C4-2B (cell line): Measurements from ENCODE around the gene PDCL2.
"Not testable (repeated sequence)": the region's sequence is repeated elsewhere in the genome, so short reads cannot be mapped to it uniquely, and the experiment has no call there.

Experiments used
- H3K27ac ChIP-seq: fragments of 450-650 bp; 2 replicates; pipeline ENCODE4 v1.5.1; 2017
- ZFX ChIP-seq: fragments of 450-650 bp; IDR thresholded peaks from 2 replicates; pipeline ENCODE4 v1.6.1; 2017
- TF ChIP-seq, protein P1 (sequence below): fragments of 450-650 bp; conservative IDR thresholded peaks from 2 replicates; pipeline ENCODE4 v1.5.1; 2017; ENCODE audit warnings: mild to moderate bottlenecking

The PDCL2 gene

DNA sequence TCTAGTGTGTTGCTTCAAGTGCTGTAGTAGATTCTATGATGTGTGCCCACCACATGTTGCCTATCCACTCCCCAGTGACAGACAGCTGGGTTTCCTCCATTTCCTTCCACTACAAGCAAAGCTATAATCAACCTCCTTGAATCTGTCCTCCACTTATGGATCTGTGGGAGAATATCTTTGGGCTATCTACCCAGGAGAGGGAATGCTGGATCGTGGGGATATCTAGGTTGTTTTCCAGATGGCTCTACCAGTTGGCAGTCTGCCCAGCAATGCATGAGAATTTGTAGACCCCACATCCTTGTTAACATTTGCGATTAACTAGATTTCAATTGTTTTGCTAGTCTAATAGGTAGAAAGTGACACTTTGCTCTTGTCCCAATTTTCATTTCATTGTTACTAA is 33.8 kb upstream of the PDCL2 start:
- TF ChIP-seq, protein P1, sequence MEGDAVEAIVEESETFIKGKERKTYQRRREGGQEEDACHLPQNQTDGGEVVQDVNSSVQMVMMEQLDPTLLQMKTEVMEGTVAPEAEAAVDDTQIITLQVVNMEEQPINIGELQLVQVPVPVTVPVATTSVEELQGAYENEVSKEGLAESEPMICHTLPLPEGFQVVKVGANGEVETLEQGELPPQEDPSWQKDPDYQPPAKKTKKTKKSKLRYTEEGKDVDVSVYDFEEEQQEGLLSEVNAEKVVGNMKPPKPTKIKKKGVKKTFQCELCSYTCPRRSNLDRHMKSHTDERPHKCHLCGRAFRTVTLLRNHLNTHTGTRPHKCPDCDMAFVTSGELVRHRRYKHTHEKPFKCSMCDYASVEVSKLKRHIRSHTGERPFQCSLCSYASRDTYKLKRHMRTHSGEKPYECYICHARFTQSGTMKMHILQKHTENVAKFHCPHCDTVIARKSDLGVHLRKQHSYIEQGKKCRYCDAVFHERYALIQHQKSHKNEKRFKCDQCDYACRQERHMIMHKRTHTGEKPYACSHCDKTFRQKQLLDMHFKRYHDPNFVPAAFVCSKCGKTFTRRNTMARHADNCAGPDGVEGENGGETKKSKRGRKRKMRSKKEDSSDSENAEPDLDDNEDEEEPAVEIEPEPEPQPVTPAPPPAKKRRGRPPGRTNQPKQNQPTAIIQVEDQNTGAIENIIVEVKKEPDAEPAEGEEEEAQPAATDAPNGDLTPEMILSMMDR: no peak
- TF ChIP-seq ZFX: no peak
- H3K27ac ChIP-seq: no peak overlapping the region

DNA sequence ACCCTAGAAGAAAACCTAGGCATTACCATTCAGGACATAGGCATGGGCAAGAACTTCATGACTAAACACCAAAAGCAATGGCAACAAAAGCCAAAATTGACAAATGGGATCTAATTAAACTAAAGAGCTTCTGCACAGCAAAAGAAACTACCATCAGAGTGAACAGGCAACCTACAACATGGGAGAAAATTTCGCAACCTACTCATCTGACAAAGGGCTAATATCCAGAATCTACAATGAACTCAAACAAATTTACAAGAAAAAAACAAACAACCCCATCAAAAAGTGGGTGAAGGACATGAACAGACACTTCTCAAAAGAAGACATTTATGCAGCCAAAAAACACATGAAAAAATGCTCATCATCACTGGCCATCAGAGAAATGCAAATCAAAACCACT is 32.0 kb upstream of the PDCL2 start:
- H3K27ac ChIP-seq: not testable (repeated sequence)

DNA sequence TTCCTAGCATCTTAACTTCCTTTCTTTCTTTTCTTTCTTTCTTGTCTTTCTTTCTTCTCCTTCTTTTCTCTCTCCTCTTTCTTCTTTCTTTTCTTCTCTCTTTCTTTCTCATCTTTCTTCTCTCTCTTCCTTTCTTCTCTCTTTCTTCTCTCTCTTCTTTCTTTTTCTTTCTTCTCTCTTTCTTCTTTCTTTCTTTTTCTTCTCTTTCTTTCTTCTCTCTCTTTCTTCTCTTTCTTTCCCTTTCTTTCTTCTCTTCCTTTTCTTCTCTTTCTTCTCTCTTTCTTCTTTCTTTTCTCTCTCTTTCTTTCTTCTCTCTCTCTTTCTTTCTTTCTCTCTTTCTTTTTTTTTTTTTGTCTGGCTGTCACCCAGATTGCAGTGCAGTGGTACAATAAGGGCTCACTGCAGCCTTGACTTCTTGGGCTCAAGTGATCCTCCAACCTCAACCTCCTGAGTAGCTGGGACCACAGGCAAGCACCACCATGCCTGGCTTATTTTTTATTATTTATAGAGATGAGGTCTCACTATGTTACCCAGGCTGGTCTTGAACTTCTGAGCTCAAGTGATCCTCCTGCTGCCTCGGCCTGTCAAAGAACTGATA is 26.6 kb upstream of the PDCL2 start:
- no peak overlapping the region for H3K27ac ChIP-seq
- TF ChIP-seq ZFX: no peak
- TF ChIP-seq, protein P1: no peak

DNA sequence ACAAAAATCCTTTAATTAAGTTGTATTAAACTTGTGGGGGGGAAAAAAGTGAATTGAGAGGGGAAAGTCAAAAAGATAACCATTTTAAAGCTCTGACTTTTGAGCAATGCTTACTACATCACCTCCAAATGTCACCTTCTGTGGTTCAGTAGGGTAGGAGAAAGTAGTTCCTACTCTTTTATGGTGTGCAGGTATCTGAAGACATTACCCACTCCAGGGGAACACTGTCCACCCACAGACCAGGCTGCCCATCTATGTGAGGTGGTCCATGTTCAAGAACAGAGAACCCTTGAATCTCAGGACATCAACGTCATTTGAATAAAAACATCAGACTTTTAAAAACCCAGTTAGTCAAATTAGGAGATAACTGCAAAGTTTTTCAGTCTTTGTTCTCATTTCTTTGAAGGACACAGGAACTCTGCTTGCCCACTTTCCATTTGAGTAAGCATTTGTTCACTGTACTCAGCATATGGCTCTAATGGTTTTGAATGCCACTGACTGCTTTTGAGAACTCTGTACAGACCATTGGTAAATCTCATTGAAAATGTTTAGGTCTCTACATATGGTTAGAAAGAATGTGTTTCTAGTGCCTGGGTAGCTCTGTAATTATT is 25.6 kb upstream of the PDCL2 start:
- no peak overlapping the region for H3K27ac ChIP-seq
- no peak for TF ChIP-seq ZFX
- TF ChIP-seq, protein P1: no peak

DNA sequence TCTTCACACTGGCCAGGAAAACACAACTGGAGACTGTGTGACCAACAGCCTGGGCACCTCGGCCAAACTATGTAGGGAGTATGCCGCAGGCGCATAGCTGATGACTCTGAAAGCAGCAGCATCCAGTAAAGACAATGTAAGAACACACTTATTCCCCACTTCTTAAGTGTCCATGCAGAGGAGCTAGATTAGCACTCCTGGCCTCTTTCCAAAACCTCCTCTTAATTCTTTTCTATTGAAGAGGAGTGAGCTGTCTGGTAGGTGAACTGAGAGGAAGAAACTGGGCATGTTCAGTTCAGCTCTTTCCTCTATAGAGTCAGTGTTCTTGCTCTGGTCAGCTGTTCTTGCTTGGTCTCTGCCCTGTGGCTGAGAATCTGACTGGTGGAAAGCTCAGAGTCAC is 23.0 kb upstream of the PDCL2 start:
- TF ChIP-seq, protein P1: no peak
- TF ChIP-seq ZFX: no peak
- no peak overlapping the region for H3K27ac ChIP-seq

DNA sequence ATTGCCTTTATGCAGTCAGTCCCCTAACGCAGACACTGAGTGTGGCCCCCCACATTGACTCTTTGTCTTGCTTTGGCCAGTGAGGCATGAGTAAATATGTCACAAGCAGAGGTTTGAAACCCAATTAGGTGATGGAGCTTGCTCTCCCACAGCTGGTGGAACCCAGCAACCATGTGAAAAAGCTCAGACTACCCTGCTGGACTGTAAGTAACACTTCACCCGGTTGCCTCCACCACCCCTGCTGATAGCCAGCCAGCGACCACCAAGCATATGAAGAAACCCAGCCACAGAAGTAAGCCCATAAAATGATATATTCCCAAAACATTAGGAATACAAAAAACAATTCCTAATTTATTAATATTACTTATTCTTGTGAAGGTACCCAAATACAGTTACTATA is 21.6 kb upstream of the PDCL2 start:
- no peak overlapping the region for H3K27ac ChIP-seq
- TF ChIP-seq, protein P1: no peak
- no peak for TF ChIP-seq ZFX

DNA sequence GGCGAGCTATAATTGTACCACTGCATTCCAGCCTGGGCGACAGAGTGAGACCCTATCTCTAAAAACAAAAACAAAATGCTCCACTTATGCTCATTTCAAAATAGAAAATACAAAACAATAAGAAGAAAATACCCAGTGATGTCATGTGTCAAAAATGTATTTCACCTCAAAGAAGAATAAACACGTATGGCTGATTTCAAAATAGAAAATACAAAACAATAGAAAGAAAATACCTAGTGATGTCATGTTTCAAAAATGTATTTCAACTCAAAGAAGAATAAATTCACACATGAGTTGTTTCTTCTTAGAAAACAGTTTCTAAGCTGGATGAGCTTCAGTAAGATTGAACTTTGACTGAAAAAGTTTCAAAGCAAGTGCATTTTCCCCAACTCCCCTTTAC is 20.3 kb upstream of the PDCL2 start:
- TF ChIP-seq ZFX: no peak
- TF ChIP-seq, protein P1: no peak
- no peak overlapping the region for H3K27ac ChIP-seq

DNA sequence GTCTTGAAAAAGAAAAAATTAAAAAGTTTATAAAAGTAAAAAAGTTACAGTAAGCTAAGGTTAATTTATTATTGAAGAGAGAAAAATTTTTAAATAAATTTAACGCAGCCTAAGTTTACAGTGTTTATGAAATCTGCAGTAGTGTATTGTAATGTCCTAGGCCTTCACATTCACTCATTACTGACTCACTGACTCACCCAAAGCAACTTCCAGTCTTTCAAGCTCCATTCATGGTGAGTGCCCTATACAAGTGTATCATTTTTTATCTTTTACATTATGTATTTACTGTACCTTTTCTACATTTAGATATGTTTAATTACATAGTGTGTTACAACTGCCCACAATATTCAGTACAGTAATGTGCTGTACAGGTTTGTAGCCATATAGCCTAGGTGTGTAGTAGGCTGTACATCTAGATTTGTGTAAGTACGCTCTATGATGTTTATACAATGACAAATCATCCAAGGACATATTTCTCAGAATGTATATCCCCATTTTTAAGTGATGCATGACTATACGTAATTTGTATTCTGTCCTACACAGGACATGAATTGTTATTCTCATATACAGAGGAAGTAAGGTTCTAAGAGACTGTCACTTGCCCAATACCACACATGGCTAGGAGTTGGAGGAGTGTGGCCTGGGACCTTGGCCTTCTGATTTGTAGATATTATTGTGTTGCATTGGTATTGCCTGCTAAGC is 19.5 kb upstream of the PDCL2 start:
- no peak overlapping the region for H3K27ac ChIP-seq
- TF ChIP-seq, protein P1: no peak
- no peak for TF ChIP-seq ZFX
